WERI-Rb-1 (cell line): Measurements from ENCODE around the gene MAST4.

Source experiments
- DNase-seq: peaks from one replicate; pipeline ENCODE4 v3.0.0-alpha.2; 2020
- H3K27ac ChIP-seq: fragments of 250-450 bp; sonication (Bioruptor Pico); 2 replicates; pipeline ENCODE4 v1.5.1; 2020; ENCODE audit warnings: mild to moderate bottlenecking, moderate library complexity
- H3K27me3 ChIP-seq: fragments of 250-450 bp; sonication (Bioruptor Pico); 2 replicates; pipeline ENCODE4 v1.5.1; 2021; ENCODE audit warnings: mild to moderate bottlenecking, low read depth, moderate library complexity; ENCODE audit not compliant: insufficient read depth, severe bottlenecking
- H3K36me3 ChIP-seq: fragments of 250-450 bp; sonication (Bioruptor Pico); 2 replicates; pipeline ENCODE4 v1.5.1; 2020; ENCODE audit warnings: mild to moderate bottlenecking, moderate library complexity
- H3K4me3 ChIP-seq: 2 replicates; pipeline ENCODE4 v1.5.1; 2011; ENCODE audit warnings: low read depth, mild to moderate bottlenecking, control low read depth, low read length
- H3K9me3 ChIP-seq: fragments of 250-450 bp; sonication (Bioruptor Pico); 2 replicates; pipeline ENCODE4 v1.5.1; 2021; ENCODE audit warnings: mild to moderate bottlenecking, moderate library complexity; ENCODE audit not compliant: severe bottlenecking
- CTCF ChIP-seq: IDR thresholded peaks from 2 replicates; pipeline ENCODE4 v1.5.1; 2011; ENCODE audit warnings: low read depth, mild to moderate bottlenecking, control low read depth, inconsistent platforms, low read length

The MAST4 gene

GRCh38 chr5:66757219-66757833 is 161.1 kb downstream of the MAST4 start:
- Histone ChIP-seq H3K36me3 (no peaks in the 10 kb centered on the region), H3K9me3 (no peaks in the 10 kb centered on the region), H3K4me3 (no peak overlapping the region), H3K27ac (no peak overlapping the region), H3K27me3 (no peaks in the 10 kb centered on the region)
- TF ChIP-seq CTCF = 0 out of 2 replicates have a peak, but pooled peaks have one; percentile 18
- DNase-seq = peak; percentile 41

- Histone ChIP-seq H3K27ac (no peak overlapping the region), H3K4me3 (no peak overlapping the region), H3K27me3 (no peaks in the 10 kb centered on the region), H3K36me3 (no peaks in the 10 kb centered on the region), H3K9me3 (no peaks in the 10 kb centered on the region)
- no peak for DNase-seq
- no peak for TF ChIP-seq CTCF
These were observed 161.7 kb downstream of the MAST4 start for GRCh38 chr5:66757834-66758371.

- H3K36me3 ChIP-seq = no peaks in the 10 kb centered on the region
- DNase-seq = no peak
- H3K27me3 ChIP-seq = no peaks in the 10 kb centered on the region
- TF ChIP-seq CTCF = no peak
- no peak overlapping the region for H3K27ac ChIP-seq
- H3K9me3 ChIP-seq = no peaks in the 10 kb centered on the region
- H3K4me3 ChIP-seq = no peak overlapping the region
These were observed 173.0 kb downstream of the MAST4 start for GRCh38 chr5:66769030-66769733.

GRCh38 chr5:66769839-66770617 is 173.8 kb downstream of the MAST4 start:
- peak; percentile 63 for DNase-seq
- Histone ChIP-seq H3K27ac (no peak overlapping the region), H3K9me3 (no peaks in the 10 kb centered on the region), H3K36me3 (no peaks in the 10 kb centered on the region), H3K27me3 (no peaks in the 10 kb centered on the region), H3K4me3 (no peak overlapping the region)
- TF ChIP-seq CTCF = peak; percentile 77

GRCh38 chr5:66777868-66778267 is 181.7 kb downstream of the MAST4 start:
- TF ChIP-seq CTCF = no peak
- Histone ChIP-seq H3K27me3 (no peaks in the 10 kb centered on the region), H3K36me3 (no peaks in the 10 kb centered on the region), H3K27ac (no peak overlapping the region), H3K4me3 (no peak overlapping the region), H3K9me3 (no peaks in the 10 kb centered on the region)
- no peak for DNase-seq
